ENCODE data around the gene PCOLCE2. TPM values are rescaled to one million over a fixed set of nuclear protein-coding genes. Genes with fewer than 3 reads are reported as not detected.

The PCOLCE2 gene
- total and polyA plus RNA-seq, 2 experiments from 2014 or later, result 5.4 to 6.5 TPM

- no peaks in the 10 kb centered on the region for H3K9me3 ChIP-seq (ENCODE audit: low read depth)
- peaks cover 5% of the 10 kb centered on the region for H3K4me1 ChIP-seq (ENCODE audit: low read depth)
- no peak overlapping the region for H3K4me3 ChIP-seq
- no peaks in the 10 kb centered on the region for H3K27me3 ChIP-seq
- peak in 1 of 2 donors; percentile 62 for DNase-seq (ENCODE audit: low read depth in 1 of 2, low spot score in 1 of 2)
- H3K27ac ChIP-seq, result peak overlapping the region; percentile 32
- no peak for TF ChIP-seq CTCF (IDR thresholded peaks at IDR 0.05; ENCODE audit: low read depth, low read length)
- H3K36me3 ChIP-seq, result no peaks in the 10 kb centered on the region
Measured at GRCh38 chr3:142808103-142808917, 80.6 kb downstream of the PCOLCE2 start.

GRCh38 chr3:142802891-142803290 is 86.0 kb downstream of the PCOLCE2 start:
- H3K36me3 ChIP-seq, result no peaks in the 10 kb centered on the region
- DNase-seq (ENCODE audit: low read depth in 1 of 2, low spot score in 1 of 2), result no peak
- H3K27me3 ChIP-seq, result no peaks in the 10 kb centered on the region
- H3K4me3 ChIP-seq, result no peak overlapping the region
- peaks cover 5% of the 10 kb centered on the region for H3K4me1 ChIP-seq (ENCODE audit: low read depth)
- H3K9me3 ChIP-seq (ENCODE audit: low read depth), result no peaks in the 10 kb centered on the region
- H3K27ac ChIP-seq, result peak overlapping the region; percentile 8
- TF ChIP-seq CTCF (IDR thresholded peaks at IDR 0.05; ENCODE audit: low read depth, low read length), result no peak

GRCh38 chr3:142801746-142802145 is 87.1 kb downstream of the PCOLCE2 start:
- H3K27ac ChIP-seq, result no peak overlapping the region
- peaks cover 13% of the 10 kb centered on the region for H3K4me1 ChIP-seq (ENCODE audit: low read depth)
- H3K36me3 ChIP-seq, result no peaks in the 10 kb centered on the region
- DNase-seq (ENCODE audit: low read depth in 1 of 2, low spot score in 1 of 2), result no peak
- no peaks in the 10 kb centered on the region for H3K27me3 ChIP-seq
- no peak for TF ChIP-seq CTCF (IDR thresholded peaks at IDR 0.05; ENCODE audit: low read depth, low read length)
- H3K4me3 ChIP-seq, result no peak overlapping the region
- H3K9me3 ChIP-seq (ENCODE audit: low read depth), result no peaks in the 10 kb centered on the region

GRCh38 chr3:142796823-142797222 is 92.1 kb downstream of the PCOLCE2 start:
- TF ChIP-seq CTCF (IDR thresholded peaks at IDR 0.05; ENCODE audit: low read depth, low read length), result no peak
- no peaks in the 10 kb centered on the region for H3K36me3 ChIP-seq
- peak in 1 of 2 donors; percentile 20 for DNase-seq (ENCODE audit: low read depth in 1 of 2, low spot score in 1 of 2)
- no peak overlapping the region for H3K4me3 ChIP-seq
- H3K27ac ChIP-seq, result peak overlapping the region; percentile 63
- H3K27me3 ChIP-seq, result no peaks in the 10 kb centered on the region
- no peaks in the 10 kb centered on the region for H3K9me3 ChIP-seq (ENCODE audit: low read depth)
- H3K4me1 ChIP-seq (ENCODE audit: low read depth), result peaks cover 13% of the 10 kb centered on the region

- Histone ChIP-seq H3K36me3 (no peaks in the 10 kb centered on the region), H3K4me3 (no peak overlapping the region), H3K9me3 (ENCODE audit: low read depth) (no peaks in the 10 kb centered on the region), H3K27ac (no peak overlapping the region), H3K4me1 (ENCODE audit: low read depth) (peaks cover 13% of the 10 kb centered on the region), H3K27me3 (no peaks in the 10 kb centered on the region)
- no peak for TF ChIP-seq CTCF (IDR thresholded peaks at IDR 0.05; ENCODE audit: low read depth, low read length)
- no peak for DNase-seq (ENCODE audit: low read depth in 1 of 2, low spot score in 1 of 2)
Measured at GRCh38 chr3:142795332-142795731, 93.6 kb downstream of the PCOLCE2 start.
